ENCODE measurements around the gene CNKSR3.

Gene CNKSR3

GRCh38 chr6:154363821-154364220 is 146.7 kb downstream of the CNKSR3 start:
- H3K27ac ChIP-seq, result no peak overlapping the region
- TF ChIP-seq ZFX (IDR thresholded peaks at IDR 0.05), result no peak
- TF ChIP-seq CTCF (conservative IDR thresholded peaks at IDR 0.05), result no peak

GRCh38 chr6:154361476-154361875 is 149.0 kb downstream of the CNKSR3 start:
- no peak for TF ChIP-seq CTCF (conservative IDR thresholded peaks at IDR 0.05)
- no peak for TF ChIP-seq ZFX (IDR thresholded peaks at IDR 0.05)
- no peak overlapping the region for H3K27ac ChIP-seq

DNA sequence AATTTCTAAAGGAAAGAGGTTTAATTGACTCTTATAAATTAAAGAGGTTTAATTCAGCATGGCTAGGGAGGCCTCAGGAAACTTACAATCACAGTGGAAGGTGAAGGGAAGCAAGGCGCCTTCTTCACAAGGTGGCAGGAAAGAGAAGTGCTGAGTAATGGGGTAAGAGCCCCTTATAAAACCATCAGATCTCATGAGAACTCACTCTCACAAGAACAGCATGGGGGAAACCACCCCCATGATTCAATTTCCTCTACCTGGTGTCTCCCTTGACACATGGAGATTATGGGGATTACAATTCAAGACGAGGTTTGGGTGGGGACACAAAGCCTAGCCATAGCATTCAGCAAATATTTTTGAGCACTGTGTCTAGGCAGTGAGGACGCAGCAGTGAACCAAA is 150.0 kb downstream of the CNKSR3 start:
- TF ChIP-seq ZFX (IDR thresholded peaks at IDR 0.05) (no peak), CTCF (conservative IDR thresholded peaks at IDR 0.05) (no peak)
- H3K27ac ChIP-seq, result no peak overlapping the region

DNA sequence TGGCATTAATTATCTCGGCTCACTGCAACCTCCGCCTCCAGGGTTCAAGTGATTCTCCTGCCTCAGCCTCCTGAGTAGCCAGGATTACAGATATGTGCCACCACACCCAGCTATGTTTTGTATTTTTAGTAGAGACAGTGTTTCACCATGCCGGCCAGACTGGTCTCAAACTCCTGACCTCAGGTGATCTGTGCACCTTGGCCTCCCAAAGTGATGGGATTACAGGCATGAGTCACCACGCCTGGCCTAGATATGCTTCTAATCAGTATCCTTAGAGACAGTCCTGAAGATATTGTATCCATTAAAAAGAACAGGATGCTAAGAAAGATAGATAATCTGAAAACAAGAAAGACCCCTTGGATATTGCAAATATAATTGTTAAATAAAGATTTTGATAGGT is 150.8 kb downstream of the CNKSR3 start:
- no peak overlapping the region for H3K27ac ChIP-seq
- TF ChIP-seq CTCF (conservative IDR thresholded peaks at IDR 0.05) (no peak), ZFX (IDR thresholded peaks at IDR 0.05) (no peak)

- H3K27ac ChIP-seq, result no peak overlapping the region
- TF ChIP-seq ZFX (IDR thresholded peaks at IDR 0.05), result no peak
- no peak for TF ChIP-seq CTCF (conservative IDR thresholded peaks at IDR 0.05)
Observed at GRCh38 chr6:154359161-154359574, 151.3 kb downstream of the CNKSR3 start.

- TF ChIP-seq ZFX (IDR thresholded peaks at IDR 0.05), result no peak
- no peak for TF ChIP-seq CTCF (conservative IDR thresholded peaks at IDR 0.05)
- H3K27ac ChIP-seq, result no peak overlapping the region
Observed at GRCh38 chr6:154358019-154358545, 152.4 kb downstream of the CNKSR3 start.

- TF ChIP-seq ZFX (IDR thresholded peaks at IDR 0.05) (no peak), CTCF (conservative IDR thresholded peaks at IDR 0.05) (no peak)
- no peak within 1 kb of the TSS for H3K27ac ChIP-seq
Observed at GRCh38 chr6:154356690-154357089, 153.8 kb downstream of the CNKSR3 start, which contains the start of gene IPCEF1. IPCEF1 (minus strand) TSS chr6:154356803; CDS start chr6:154265947, 90,856 bp downstream.

Measured in C4-2B (cell line).